PC-3 (cell line): ENCODE data around the gene ECHDC1. TPM values are rescaled to one million over a fixed set of nuclear protein-coding genes. Genes with fewer than 3 reads are reported as not detected.

Source experiments
- ATAC-seq: fragments of 200-7000 bp; cut with Tn5 transposase; 2 replicates; pipeline ENCODE4 v1.9.1; 2020; ENCODE audit warnings: mild to moderate bottlenecking, moderate library complexity
- BruUV-seq: library from RNA; stranded (reverse); fragments of 400-500 nt; replicated peaks from 2 replicates; lab custom pipeline; 2021; lab: Mats Ljungman, UMichigan
- CTCF ChIA-PET: fragments of 300-600 bp; sonication (Branson Sonifier 250); formaldehyde crosslinking; loops from one replicate; lab custom pipeline; 2022; ENCODE audit warnings: antibody characterized with exemption; lab: Charles Lee
- POLR2A ChIA-PET: fragments of 300-600 bp; sonication (Branson Sonifier 250); formaldehyde crosslinking; loops from one replicate; lab custom pipeline; 2022; ENCODE audit warnings: antibody characterized with exemption; ENCODE audit not compliant: unreplicated experiment; lab: Charles Lee
- DNase-seq: peaks from one replicate; pipeline ENCODE4 v3.0.0-alpha.2; 2015
- H2AFZ ChIP-seq: fragments of 300-600 bp; sonication (generic); 2 replicates; pipeline ENCODE4 v1.6.0; 2016; ENCODE audit warnings: antibody characterized with exemption, low read length
- H3F3A ChIP-seq: fragments of 300-600 bp; sonication (generic); one replicate; pipeline ENCODE4 v1.6.0; 2017; ENCODE audit warnings: antibody characterized with exemption, low read length, control low read depth, mild to moderate bottlenecking; ENCODE audit not compliant: unreplicated experiment
- H3K27ac ChIP-seq: fragments of 300-600 bp; sonication (generic); 2 replicates; pipeline ENCODE4 v1.5.1; 2016; ENCODE audit warnings: mild to moderate bottlenecking, low read length
- H3K27me3 ChIP-seq: fragments of 300-600 bp; sonication (generic); 2 replicates; pipeline ENCODE4 v1.6.1; 2016; ENCODE audit warnings: low read length, mixed read lengths
- H3K36me3 ChIP-seq: fragments of 300-600 bp; sonication (generic); 2 replicates; pipeline ENCODE4 v1.6.1; 2016; ENCODE audit warnings: low read depth, mixed run types, low read length, mixed read lengths
- H3K4me1 ChIP-seq: fragments of 300-600 bp; sonication (generic); 2 replicates; pipeline ENCODE4 v1.5.1; 2016; ENCODE audit warnings: low read length; ENCODE audit not compliant: insufficient read depth
- H3K4me2 ChIP-seq: fragments of 300-600 bp; sonication (generic); 2 replicates; pipeline ENCODE4 v1.6.0; 2016; ENCODE audit warnings: low read length
- H3K4me3 ChIP-seq: fragments of 300-600 bp; sonication (generic); 2 replicates; pipeline ENCODE4 v1.5.1; 2016; ENCODE audit warnings: mild to moderate bottlenecking, low read length, mixed read lengths
- H3K79me2 ChIP-seq: fragments of 300-600 bp; sonication (generic); 2 replicates; pipeline ENCODE4 v1.6.1; 2017; ENCODE audit warnings: low read length, mixed read lengths
- H3K9ac ChIP-seq: fragments of 300-600 bp; sonication (generic); 2 replicates; pipeline ENCODE4 v1.6.0; 2016; ENCODE audit warnings: mild to moderate bottlenecking, low read length
- H3K9me2 ChIP-seq: fragments of 300-600 bp; sonication (generic); replicated peaks from 2 replicates; pipeline ENCODE4 v1.6.1; 2016; ENCODE audit warnings: mixed run types, low read length, mixed read lengths
- H3K9me3 ChIP-seq: fragments of 300-600 bp; sonication (generic); 2 replicates; pipeline ENCODE4 v1.6.1; 2016; ENCODE audit warnings: low read length, mixed read lengths
- H4K20me1 ChIP-seq: fragments of 300-600 bp; sonication (generic); 2 replicates; pipeline ENCODE4 v1.6.1; 2016; ENCODE audit warnings: low read length, mixed read lengths
- CTCF ChIP-seq: fragments of 300-600 bp; sonication (generic); conservative IDR thresholded peaks from 2 replicates; pipeline ENCODE4 v1.5.1; 2017; ENCODE audit warnings: antibody characterized with exemption, low read depth, mild to moderate bottlenecking, low read length
- EZH2 ChIP-seq: fragments of 300-600 bp; sonication (generic); IDR thresholded peaks from one replicate; pipeline ENCODE4 v1.6.1; 2017; ENCODE audit warnings: antibody characterized with exemption, mild to moderate bottlenecking, low read length; ENCODE audit not compliant: unreplicated experiment
- EZH2phosphoT487 ChIP-seq: fragments of 300-600 bp; sonication (generic); IDR thresholded peaks from 2 replicates; pipeline ENCODE4 v1.6.1; 2018; ENCODE audit warnings: mild to moderate bottlenecking, antibody characterized with exemption, low read length, borderline replicate concordance
- intact Hi-C: fragments of 100-400 bp; cut with micrococcal nuclease; formaldehyde crosslinking; loops from 2 replicates; pipeline ENCODE4 v1.9.0; 2023
- total RNA-seq: library from RNA; depleted of rRNA; stranded (reverse); fragments of >200 nt; gene quantifications from 2 replicates; pipeline ENCODE4 v1.2.3, GENCODE V29; 2014

The ECHDC1 gene
- total RNA-seq, 1 experiment from 2014 or later = 34.5 TPM

- no TSS peak for BruUV-seq
- Histone ChIP-seq H3K9me3 (no peaks in the 10 kb centered on the region), H4K20me1 (no peaks in the 10 kb centered on the region), H3K4me2 (no peak overlapping the region), H3K27me3 (no peaks in the 10 kb centered on the region), H3K36me3 (no peaks in the 10 kb centered on the region), H3K9ac (no peak overlapping the region), H3K79me2 (no peaks in the 10 kb centered on the region), H3K9me2 (no peaks in the 10 kb centered on the region), H3K27ac (no peak overlapping the region), H2AFZ (no peak overlapping the region), H3K4me1 (no peaks in the 10 kb centered on the region), H3F3A (no peaks in the 10 kb centered on the region), H3K4me3 (no peak overlapping the region)
- intact Hi-C loops = no loop called here
- no peak for DNase-seq
- no peak for ATAC-seq
- TF ChIP-seq EZH2 = no peak
- no peak for TF ChIP-seq EZH2phosphoT487
- no peak for TF ChIP-seq CTCF
- ChIA-PET CTCF (no interaction called here), POLR2A (no interaction called here)
Observed at GRCh38 chr6:127391094-127391953, 47.9 kb upstream of the ECHDC1 start.

DNA sequence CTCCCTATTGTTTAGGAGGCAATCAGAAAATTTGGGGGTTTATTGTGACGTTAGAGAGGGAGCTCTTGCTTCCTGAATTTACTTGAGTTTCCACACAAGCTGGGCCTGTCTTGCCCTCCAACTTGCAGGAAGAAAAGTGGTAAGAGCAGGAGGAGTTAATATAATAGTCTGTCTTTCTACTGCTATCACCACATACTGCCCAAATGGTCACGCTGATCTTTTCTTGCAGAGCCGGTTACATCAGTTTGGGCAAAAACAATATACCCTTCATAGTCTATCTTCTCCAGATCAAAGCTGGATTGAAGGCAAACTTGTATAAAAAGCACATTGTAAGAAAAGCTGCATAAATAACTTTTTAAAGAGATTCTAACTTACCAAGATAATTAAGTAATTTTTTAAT, 46.3 kb upstream of the ECHDC1 start:
- H3K9ac ChIP-seq = no peak overlapping the region
- H3K9me2 ChIP-seq = no peaks in the 10 kb centered on the region
- no peaks in the 10 kb centered on the region for H3K4me1 ChIP-seq
- H3K79me2 ChIP-seq = no peaks in the 10 kb centered on the region
- ChIA-PET CTCF (no interaction called here), POLR2A (no interaction called here)
- DNase-seq = no peak
- no peak overlapping the region for H3K4me2 ChIP-seq
- no peaks in the 10 kb centered on the region for H4K20me1 ChIP-seq
- no peaks in the 10 kb centered on the region for H3K36me3 ChIP-seq
- TF ChIP-seq CTCF (no peak), EZH2 (no peak), EZH2phosphoT487 (no peak)
- no peak for ATAC-seq
- H3K4me3 ChIP-seq = no peak overlapping the region
- no peaks in the 10 kb centered on the region for H3K9me3 ChIP-seq
- H2AFZ ChIP-seq = no peak overlapping the region
- no peaks in the 10 kb centered on the region for H3K27me3 ChIP-seq
- BruUV-seq = no TSS peak
- no peaks in the 10 kb centered on the region for H3F3A ChIP-seq
- H3K27ac ChIP-seq = no peak overlapping the region
- intact Hi-C loops = no loop called here
